Measurements from ENCODE around the gene PROZ.

PROZ gene

DNA sequence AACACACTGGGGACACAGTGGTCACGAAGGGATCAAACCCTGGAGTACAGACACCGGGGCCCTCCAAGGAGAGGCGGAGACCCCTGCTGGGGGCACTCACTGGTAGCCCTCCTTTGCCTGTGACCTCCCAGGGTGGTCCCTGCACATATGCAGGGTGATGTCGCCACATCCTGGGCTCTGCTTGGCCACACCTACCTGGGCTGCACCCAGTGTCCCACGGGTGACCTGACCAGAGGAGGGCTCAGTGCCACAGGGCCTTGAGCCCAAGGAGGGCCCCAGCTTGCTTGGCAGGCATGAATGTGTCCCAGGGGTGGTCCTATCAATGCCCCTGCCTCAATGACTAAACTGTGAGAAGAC lies 45.9 kb downstream of the PROZ start:
- H3K4me3 ChIP-seq (ENCODE audit: low read depth, low read length): no peak overlapping the region
- no peak for DNase-seq (ENCODE audit: low read depth, low spot score)
- in situ Hi-C loops (cut with HindIII; ENCODE audit: low sequenced_read_pairs): no loop called here
- no peak for TF ChIP-seq CTCF (IDR thresholded peaks at IDR 0.05; ENCODE audit: low read depth, low read length)

DNA sequence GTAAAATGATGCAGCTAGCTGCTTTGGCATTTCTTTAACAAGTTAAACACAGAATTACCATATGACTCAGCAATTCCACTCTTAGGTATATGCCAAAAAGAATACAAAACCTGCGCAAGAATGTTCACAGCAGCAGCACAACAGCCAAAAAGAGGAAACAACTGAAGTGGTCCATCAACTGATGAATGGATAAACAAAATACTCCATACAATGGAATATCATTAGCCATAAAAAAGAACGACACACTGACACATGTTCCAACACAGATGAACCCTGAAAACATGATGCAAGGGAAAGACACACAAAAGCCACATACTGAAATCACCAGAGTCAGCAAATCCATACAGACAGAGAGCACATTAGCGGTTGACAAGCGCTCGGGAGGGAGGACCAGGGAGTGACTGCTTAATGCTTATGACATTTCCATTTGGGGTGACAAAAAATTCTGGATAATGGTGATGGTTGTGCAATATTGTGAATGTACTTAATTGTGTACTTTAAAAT lies 47.0 kb downstream of the PROZ start:
- no peak overlapping the region for H3K4me3 ChIP-seq (ENCODE audit: low read depth, low read length)
- in situ Hi-C loops (cut with HindIII; ENCODE audit: low sequenced_read_pairs): no loop called here
- no peak for TF ChIP-seq CTCF (IDR thresholded peaks at IDR 0.05; ENCODE audit: low read depth, low read length)
- DNase-seq (ENCODE audit: low read depth, low spot score): peak; percentile 56

GRCh38 chr13:113207460-113207859 lies 49.0 kb downstream of the PROZ start:
- no peak for DNase-seq (ENCODE audit: low read depth, low spot score)
- in situ Hi-C loops (cut with HindIII; ENCODE audit: low sequenced_read_pairs): no loop called here
- TF ChIP-seq CTCF (IDR thresholded peaks at IDR 0.05; ENCODE audit: low read depth, low read length): no peak

DNA sequence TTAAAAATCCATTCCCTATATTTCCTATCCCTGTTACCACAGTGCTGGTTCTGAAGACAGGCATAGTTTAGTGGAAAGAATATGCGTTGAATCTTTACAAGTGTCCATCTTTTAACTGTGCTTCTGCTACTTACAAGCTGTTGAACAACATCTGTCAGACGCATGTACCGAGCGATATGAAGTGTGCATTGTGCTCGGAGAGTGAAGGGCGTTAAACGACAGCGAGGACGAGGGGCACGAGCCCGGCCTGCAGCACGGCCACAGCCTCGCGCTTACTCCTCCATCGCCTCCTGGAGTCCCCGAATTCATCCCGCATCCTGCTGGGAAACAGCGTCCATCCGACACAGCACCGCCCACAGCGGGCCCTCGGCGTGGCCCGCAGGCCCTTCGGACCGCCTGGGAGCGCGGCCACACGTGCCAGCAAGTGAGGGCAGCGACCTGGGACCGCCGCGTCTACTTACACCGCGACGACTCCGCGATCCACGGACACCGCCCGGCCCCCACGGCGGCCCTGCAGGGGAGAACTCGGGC lies 49.5 kb downstream of the PROZ start:
- peak; percentile 3 for TF ChIP-seq CTCF (IDR thresholded peaks at IDR 0.05; ENCODE audit: low read depth, low read length)

More at GRCh38 chr13:113207460-113207859, 49.0 kb downstream of the PROZ start:
- H3K4me3 ChIP-seq (ENCODE audit: low read depth, low read length): peak overlapping the region; percentile 80

DNA sequence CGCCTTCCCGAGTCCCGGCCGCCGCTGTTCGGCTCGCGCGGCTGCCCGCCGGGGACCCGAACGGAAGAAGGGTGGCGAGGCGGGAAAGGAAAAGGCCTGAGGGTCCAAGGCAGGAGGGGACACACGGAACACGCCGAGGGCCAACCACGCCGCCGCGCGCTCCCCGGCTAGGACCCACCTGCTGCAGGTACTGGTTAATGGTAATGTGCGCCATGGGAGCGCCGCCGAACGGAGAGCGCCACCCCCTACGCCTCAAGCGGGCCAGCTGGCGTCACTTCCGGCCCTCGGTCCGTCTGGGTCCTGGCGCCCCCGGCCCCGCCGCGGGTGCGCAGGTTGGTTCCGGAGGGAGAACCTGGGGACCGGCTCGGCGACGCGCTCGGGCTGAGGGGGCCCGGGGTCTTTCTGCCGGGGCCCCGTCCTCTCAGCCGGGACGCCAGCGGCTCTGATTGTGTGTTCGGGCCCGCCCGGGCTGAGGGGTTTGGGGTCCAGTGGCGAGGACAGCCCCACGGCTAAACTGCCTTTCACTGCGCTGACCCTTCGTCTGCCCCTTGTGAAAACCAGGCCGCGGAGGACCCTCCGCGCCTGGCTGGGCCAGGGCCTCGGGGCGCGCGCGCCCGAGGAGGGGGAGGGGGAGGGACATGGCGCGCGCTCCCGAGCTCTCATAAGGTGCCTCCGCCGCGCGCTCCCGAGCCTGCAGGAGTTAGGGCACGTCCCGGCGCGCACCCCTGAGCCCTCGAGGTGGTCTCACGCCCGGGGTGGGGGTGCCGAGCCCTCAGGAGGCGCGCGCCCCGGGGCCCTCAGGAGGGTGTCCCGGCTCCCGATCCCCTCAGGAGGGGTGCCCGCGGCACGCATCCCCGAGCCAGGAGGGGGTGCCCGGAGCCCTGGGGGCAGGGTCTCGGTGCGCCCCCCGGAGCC lies 50.2 kb downstream of the PROZ start, which contains the start of gene PCID2:
Gene PCID2, minus strand, starts transcription at position 249 of the 915 bp plus-strand sequence. Its CDS starts 35 bp downstream, at position 214.
- peak; percentile 91 for DNase-seq (ENCODE audit: low read depth, low spot score)
- no peak for TF ChIP-seq CTCF (IDR thresholded peaks at IDR 0.05; ENCODE audit: low read depth, low read length)
- peak within 1 kb of the TSS; percentile 80 for H3K4me3 ChIP-seq (ENCODE audit: low read depth, low read length)
- in situ Hi-C loops (cut with HindIII; ENCODE audit: low sequenced_read_pairs): no loop called here

More for the DNA sequence above, 49.5 kb downstream of the PROZ start:
- in situ Hi-C loops (cut with HindIII; ENCODE audit: low sequenced_read_pairs): no loop called here
- DNase-seq (ENCODE audit: low read depth, low spot score): peak; percentile 43
- H3K4me3 ChIP-seq (ENCODE audit: low read depth, low read length): peak overlapping the region; percentile 80

GRCh38 chr13:113209336-113209758 lies 50.9 kb downstream of the PROZ start, which contains the start of gene CUL4A:
CUL4A (plus strand) TSS chr13:113209613; CDS start chr13:113209628, 15 bp downstream.
- H3K4me3 ChIP-seq (ENCODE audit: low read depth, low read length): peak within 1 kb of the TSS; percentile 80
- DNase-seq (ENCODE audit: low read depth, low spot score): peak; percentile 70
- in situ Hi-C loops (cut with HindIII; ENCODE audit: low sequenced_read_pairs): no loop called here
- TF ChIP-seq CTCF (IDR thresholded peaks at IDR 0.05; ENCODE audit: low read depth, low read length): no peak

Data from astrocyte of the spinal cord (primary cell).